ENCODE results near the gene WNT1.

WNT1 gene

DNA sequence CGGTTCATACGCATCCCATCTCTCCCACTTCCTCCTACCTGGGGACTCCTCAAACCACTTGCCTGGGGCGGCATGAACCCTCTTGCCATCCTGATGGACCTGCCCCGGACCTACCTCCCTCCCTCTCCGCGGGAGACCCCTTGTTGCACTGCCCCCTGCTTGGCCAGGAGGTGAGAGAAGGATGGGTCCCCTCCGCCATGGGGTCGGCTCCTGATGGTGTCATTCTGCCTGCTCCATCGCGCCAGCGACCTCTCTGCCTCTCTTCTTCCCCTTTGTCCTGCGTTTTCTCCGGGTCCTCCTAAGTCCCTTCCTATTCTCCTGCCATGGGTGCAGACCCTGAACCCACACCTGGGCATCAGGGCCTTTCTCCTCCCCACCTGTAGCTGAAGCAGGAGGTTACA is 3.6 kb downstream of the WNT1 start:
- no peak for DNase-seq

- no peak for DNase-seq
Observed at GRCh38 chr12:48982397-48983080, 4.4 kb downstream of the WNT1 start.

GRCh38 chr12:48985475-48985897 is 7.4 kb downstream of the WNT1 start:
- no peak for DNase-seq

GRCh38 chr12:48985901-48986300 is 7.8 kb downstream of the WNT1 start:
- DNase-seq = no peak

- no peak for DNase-seq
Observed at GRCh38 chr12:48986720-48987291, 8.7 kb downstream of the WNT1 start.

- DNase-seq = peak; percentile 91
Observed at GRCh38 chr12:48988030-48988649, 10.0 kb downstream of the WNT1 start.

- no peak for DNase-seq
Observed at GRCh38 chr12:48990552-48990951, 12.4 kb downstream of the WNT1 start.

DNA sequence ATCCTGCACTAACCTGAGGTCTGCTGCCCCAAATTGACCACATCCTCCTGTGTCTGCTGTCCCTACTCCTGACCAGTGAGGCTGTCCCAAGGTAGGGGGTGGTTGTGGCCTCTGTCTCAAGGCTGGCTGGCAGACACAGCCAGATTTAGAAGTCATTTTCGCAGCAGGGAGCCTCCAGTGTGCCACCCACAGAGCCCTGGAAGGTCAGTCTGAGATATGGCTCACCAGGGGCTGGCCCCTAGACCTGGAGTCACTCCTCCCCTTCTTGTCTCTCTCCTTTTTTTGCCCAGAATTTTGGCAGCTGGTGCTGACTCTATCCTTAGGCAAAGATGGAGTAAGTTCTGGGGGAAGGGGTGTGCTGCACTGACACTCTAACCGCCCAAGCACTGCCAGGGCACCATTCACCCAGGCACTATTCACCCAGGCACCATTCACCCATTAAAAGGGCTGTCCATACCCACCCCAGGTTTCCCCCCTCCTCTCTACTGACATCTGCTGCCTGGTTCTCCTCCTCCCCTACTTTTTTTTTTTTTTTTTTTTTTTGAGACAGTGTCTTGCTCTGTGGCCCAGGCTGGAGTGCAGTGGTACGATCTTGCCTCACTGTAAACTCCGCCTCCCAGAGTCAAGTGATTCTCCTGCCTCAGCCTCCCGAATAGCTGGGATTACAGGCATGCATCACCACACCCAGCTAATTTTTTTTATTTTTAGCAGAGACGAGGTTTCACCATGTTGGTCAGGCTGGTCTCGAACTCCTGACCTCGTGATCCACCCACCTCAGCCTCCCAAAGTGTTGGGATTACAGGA is 13.3 kb downstream of the WNT1 start:
- DNase-seq = no peak

GRCh38 chr12:48993787-48994186 is 15.7 kb downstream of the WNT1 start:
- DNase-seq = no peak

- no peak for DNase-seq
Observed at GRCh38 chr12:48994224-48995085, 16.3 kb downstream of the WNT1 start.

- peak; percentile 79 for DNase-seq
Observed at GRCh38 chr12:48995086-48995879, 17.2 kb downstream of the WNT1 start.

GRCh38 chr12:48996794-48997718 is 18.9 kb downstream of the WNT1 start:
- peak; percentile 87 for DNase-seq

- peak; percentile 75 for DNase-seq
Observed at GRCh38 chr12:48997719-48998496, 19.8 kb downstream of the WNT1 start.

DNA sequence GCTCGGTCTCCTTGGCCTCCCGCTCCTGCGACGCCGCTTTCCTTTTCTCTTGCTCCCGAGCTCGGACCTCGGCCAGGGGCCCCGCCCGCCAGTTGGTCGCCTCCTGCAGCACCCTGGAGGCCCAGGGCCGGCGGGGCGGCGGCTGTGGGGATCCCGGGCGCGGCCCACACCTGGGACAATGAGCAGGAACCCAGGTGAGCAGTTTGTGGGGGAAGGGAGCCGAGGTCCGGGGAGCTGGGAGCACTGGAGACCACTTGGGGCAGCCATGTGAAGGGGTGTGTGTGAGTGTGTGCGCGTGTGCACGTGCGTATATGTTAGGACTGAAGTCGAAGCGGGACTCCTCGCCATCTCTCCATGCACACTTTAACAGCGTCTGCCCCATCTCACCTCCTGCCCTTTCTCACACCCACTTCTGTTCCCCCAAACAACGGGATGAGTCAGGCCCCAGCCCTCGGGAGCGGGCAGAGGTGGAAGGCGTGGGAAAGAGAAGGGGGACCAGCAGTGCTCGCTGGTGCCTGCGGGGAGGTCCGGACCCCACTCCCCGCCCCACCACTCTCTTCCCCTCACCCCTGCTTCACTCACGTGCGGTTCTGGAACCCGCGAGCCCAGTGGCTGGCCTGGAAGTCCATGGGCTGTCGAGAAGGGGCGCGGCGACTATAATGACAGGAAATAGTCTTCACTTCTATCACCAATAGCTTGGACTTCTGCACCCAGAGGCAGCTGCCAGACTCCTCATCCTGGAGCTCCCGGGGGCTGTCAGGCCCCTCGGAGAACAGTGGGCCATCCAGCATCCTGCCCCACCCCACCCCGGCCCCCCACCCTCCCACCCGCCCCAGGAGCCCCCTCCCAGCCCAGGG is 20.6 kb downstream of the WNT1 start:
- DNase-seq = peak; percentile 68

- peak; percentile 80 for DNase-seq
Observed at GRCh38 chr12:48999371-49000131, 21.4 kb downstream of the WNT1 start, which contains the start of gene DDN. DDN (minus strand) TSS chr12:48999375; CDS start chr12:48999287, 88 bp downstream.

DNA sequence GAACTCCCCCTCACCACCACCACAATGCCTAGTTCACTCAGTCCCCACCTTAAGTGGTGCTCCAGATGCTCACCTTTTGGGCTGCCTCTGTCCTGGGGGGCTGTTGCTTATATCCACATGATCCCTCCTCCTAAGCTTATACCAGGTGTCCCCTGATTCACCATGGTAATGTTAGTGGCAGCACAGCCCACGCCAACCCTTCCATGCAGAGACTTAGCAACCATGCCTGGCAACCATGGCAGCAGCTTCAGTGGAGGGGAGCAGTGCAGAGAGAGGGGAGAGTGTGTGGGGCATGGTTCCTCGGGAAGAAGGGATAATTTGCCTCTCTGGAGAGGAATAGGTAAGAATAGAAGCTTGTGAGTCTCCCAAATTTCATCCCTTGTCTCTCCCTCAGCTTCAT is 22.2 kb downstream of the WNT1 start:
- no peak for DNase-seq

GRCh38 chr12:49008943-49009342 is 30.8 kb downstream of the WNT1 start:
- DNase-seq = no peak
